OCI-LY1 (cell line): ENCODE data around the gene ERBB4.
A peak's percentile ranks its signal among the peaks of the same experiment; 100 is the strongest.

Source experiments
- H2AFZ ChIP-seq: fragments of 200-600 bp; sonication (generic), shearing (Covaris generic); 2 replicates; pipeline ENCODE4 v1.6.0; 2014; ENCODE audit warnings: antibody characterized with exemption, mild to moderate bottlenecking, low read length
- H3F3A ChIP-seq: fragments of 200-600 bp; sonication (generic), shearing (Covaris generic); 2 replicates; pipeline ENCODE4 v1.6.0; 2014; ENCODE audit warnings: mild to moderate bottlenecking, antibody characterized with exemption, low read length, moderate library complexity; ENCODE audit not compliant: insufficient read depth
- H3K27ac ChIP-seq: fragments of 200-600 bp; sonication (generic); 2 replicates; pipeline ENCODE4 v1.5.1; 2014; ENCODE audit warnings: low read length, mixed run types, mild to moderate bottlenecking, low read depth; ENCODE audit not compliant: poor library complexity, severe bottlenecking
- H3K27me3 ChIP-seq: fragments of 200-600 bp; sonication (generic); 2 replicates; pipeline ENCODE4 v1.6.0; 2014; ENCODE audit warnings: antibody characterized with exemption, mild to moderate bottlenecking, low read length, moderate library complexity; ENCODE audit not compliant: insufficient read depth
- H3K36me3 ChIP-seq: fragments of 200-600 bp; sonication (generic); 2 replicates; pipeline ENCODE4 v1.6.1; 2014; ENCODE audit warnings: mild to moderate bottlenecking, antibody characterized with exemption, low read length, moderate library complexity, mixed read lengths; ENCODE audit not compliant: insufficient read depth
- H3K4me1 ChIP-seq: fragments of 200-600 bp; sonication (generic); 2 replicates; pipeline ENCODE4 v1.5.1; 2014; ENCODE audit warnings: mild to moderate bottlenecking, low read length, moderate library complexity; ENCODE audit not compliant: insufficient read depth, severe bottlenecking
- H3K4me2 ChIP-seq: fragments of 200-600 bp; sonication (generic), shearing (Covaris generic); 2 replicates; pipeline ENCODE4 v1.6.1; 2014; ENCODE audit warnings: low read length
- H3K4me3 ChIP-seq: fragments of 200-600 bp; sonication (generic); 2 replicates; pipeline ENCODE4 v1.5.1; 2014; ENCODE audit warnings: low read length, low read depth, mild to moderate bottlenecking, mixed read lengths; ENCODE audit not compliant: poor library complexity, severe bottlenecking
- H3K79me2 ChIP-seq: fragments of 200-600 bp; shearing (Covaris generic); 2 replicates; pipeline ENCODE4 v1.6.1; 2016; ENCODE audit warnings: mixed run types, low read length, mixed read lengths; ENCODE audit not compliant: insufficient read depth
- H3K9ac ChIP-seq: fragments of 200-600 bp; sonication (generic), shearing (Covaris generic); 2 replicates; pipeline ENCODE4 v1.6.1; 2014; ENCODE audit warnings: mild to moderate bottlenecking, low read length, mixed read lengths
- H3K9me2 ChIP-seq: fragments of 200-600 bp; sonication (generic), shearing (Covaris generic); 2 replicates; pipeline ENCODE4 v1.6.1; 2014; ENCODE audit warnings: low read depth, mild to moderate bottlenecking, low read length, mixed read lengths
- H3K9me3 ChIP-seq: fragments of 200-600 bp; shearing (Covaris generic); 2 replicates; pipeline ENCODE4 v1.6.1; 2014; ENCODE audit warnings: low read length, mixed read lengths
- H4K20me1 ChIP-seq: fragments of 200-600 bp; sonication (generic), shearing (Covaris generic); 2 replicates; pipeline ENCODE4 v1.6.0; 2016; ENCODE audit warnings: mild to moderate bottlenecking, low read length; ENCODE audit not compliant: insufficient read depth
- CTCF ChIP-seq: fragments of 200-600 bp; sonication (generic), shearing (Covaris generic); IDR thresholded peaks from 2 replicates; pipeline ENCODE4 v1.5.1; 2017; ENCODE audit warnings: mild to moderate bottlenecking, antibody characterized with exemption, low read length, moderate library complexity, mixed read lengths
- EZH2 ChIP-seq: fragments of 200-600 bp; sonication (generic), shearing (Covaris generic); IDR thresholded peaks from 2 replicates; pipeline ENCODE4 v1.8.0; 2017; ENCODE audit warnings: borderline replicate concordance, mixed run types, mild to moderate bottlenecking, antibody characterized with exemption, low read length, moderate library complexity, mixed read lengths

The ERBB4 gene

GRCh38 chr2:212030709-212031108 lies 507.9 kb downstream of the ERBB4 start:
- Histone ChIP-seq H3K4me3 (no peak overlapping the region), H3K4me2 (no peak overlapping the region), H3K9me3 (no peaks in the 10 kb centered on the region), H2AFZ (no peak overlapping the region), H3K4me1 (peaks cover 15% of the 10 kb centered on the region), H3K27ac (no peak overlapping the region), H3K36me3 (no peaks in the 10 kb centered on the region), H3F3A (no peaks in the 10 kb centered on the region), H4K20me1 (no peaks in the 10 kb centered on the region), H3K9me2 (no peaks in the 10 kb centered on the region), H3K9ac (no peak overlapping the region), H3K27me3 (no peaks in the 10 kb centered on the region), H3K79me2 (no peaks in the 10 kb centered on the region)
- no peak for TF ChIP-seq CTCF
- no peak for TF ChIP-seq EZH2

GRCh38 chr2:212028798-212029394 lies 509.7 kb downstream of the ERBB4 start:
- H2AFZ ChIP-seq: no peak overlapping the region
- H4K20me1 ChIP-seq: no peaks in the 10 kb centered on the region
- no peaks in the 10 kb centered on the region for H3K9me2 ChIP-seq
- no peak overlapping the region for H3K4me3 ChIP-seq
- TF ChIP-seq EZH2 (no peak), CTCF (no peak)
- H3K27ac ChIP-seq: no peak overlapping the region
- H3K79me2 ChIP-seq: no peaks in the 10 kb centered on the region
- no peaks in the 10 kb centered on the region for H3K27me3 ChIP-seq
- H3F3A ChIP-seq: no peaks in the 10 kb centered on the region
- no peaks in the 10 kb centered on the region for H3K9me3 ChIP-seq
- peaks cover 10% of the 10 kb centered on the region for H3K4me1 ChIP-seq
- no peaks in the 10 kb centered on the region for H3K36me3 ChIP-seq
- H3K9ac ChIP-seq: no peak overlapping the region
- H3K4me2 ChIP-seq: no peak overlapping the region

DNA sequence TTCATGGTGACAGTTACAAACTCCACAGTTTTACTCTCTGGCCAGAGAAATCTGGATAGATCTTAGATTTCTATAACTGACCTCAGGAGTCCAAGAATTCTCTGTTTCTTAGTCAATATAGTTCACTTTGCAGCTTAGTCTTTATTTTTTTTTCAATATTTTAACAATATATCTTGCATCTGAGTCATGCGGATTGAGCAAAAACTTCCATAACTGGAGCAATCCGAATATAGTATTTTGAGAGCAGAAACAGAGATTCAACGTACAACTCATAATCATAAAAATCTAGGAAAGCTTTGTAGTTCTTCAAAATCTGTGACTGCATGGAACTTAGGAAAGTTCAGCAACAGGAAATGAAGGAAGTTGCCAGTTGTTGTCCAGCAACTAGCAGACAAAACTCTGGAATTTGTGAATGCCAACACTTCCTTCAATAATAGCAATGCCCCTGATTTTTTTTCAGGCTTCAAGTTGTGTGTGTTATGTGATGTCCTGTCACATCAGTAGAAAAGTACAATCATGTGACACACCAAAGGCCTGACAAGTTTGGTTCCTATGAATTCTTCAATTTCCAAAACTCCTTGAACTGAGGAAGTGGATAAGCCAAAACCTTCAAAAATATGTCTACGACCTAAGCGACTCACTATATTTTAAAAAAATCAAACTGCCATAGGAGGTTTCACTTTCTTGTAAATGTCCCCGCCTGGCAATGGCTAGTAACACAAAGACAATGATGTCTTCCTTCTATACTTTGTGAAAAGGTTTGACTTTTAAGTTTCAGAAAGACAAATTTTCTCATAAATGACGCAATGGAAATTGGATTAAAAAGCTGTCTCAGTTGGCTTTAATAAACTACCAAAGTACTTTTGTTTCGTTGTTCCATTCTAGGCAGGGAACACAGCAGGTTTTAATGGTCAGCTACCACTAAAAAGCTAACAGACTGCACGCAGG lies 510.6 kb downstream of the ERBB4 start:
- Histone ChIP-seq H3K27ac (no peak overlapping the region), H3K27me3 (no peaks in the 10 kb centered on the region), H3K9me3 (no peaks in the 10 kb centered on the region), H2AFZ (0 out of 2 replicates have a peak overlapping the region, but pooled peaks have one; percentile 43), H3K4me1 (peaks cover 10% of the 10 kb centered on the region), H3K79me2 (no peaks in the 10 kb centered on the region), H4K20me1 (no peaks in the 10 kb centered on the region), H3K9me2 (no peaks in the 10 kb centered on the region), H3K36me3 (no peaks in the 10 kb centered on the region), H3K4me2 (0 out of 2 replicates have a peak overlapping the region, but pooled peaks have one; percentile 24), H3F3A (no peaks in the 10 kb centered on the region), H3K9ac (no peak overlapping the region), H3K4me3 (no peak overlapping the region)
- TF ChIP-seq EZH2: no peak
- TF ChIP-seq CTCF: no peak
